ENCODE measurements around the gene TNFRSF9.

The TNFRSF9 gene

GRCh38 chr1:7943251-7943650, 2.6 kb upstream of the TNFRSF9 start:
- Histone ChIP-seq H3K4me3 (ENCODE audit: low read length in 2 of 2) (no peak overlapping the region), H3K27me3 (ENCODE audit: control insufficient read depth in 2 of 2, insufficient read depth in 2 of 2, low read length in 2 of 2) (peaks cover 9 to 20% of the 10 kb centered on the region in 2 donors), H3K36me3 (ENCODE audit: control insufficient read depth in 2 of 2, insufficient read depth in 2 of 2, low read length in 2 of 2) (no peaks in the 10 kb centered on the region), H3K9me3 (ENCODE audit: control insufficient read depth in 2 of 2, low read length in 2 of 2) (no peaks in the 10 kb centered on the region), H3K4me1 (ENCODE audit: control insufficient read depth in 2 of 2, insufficient read depth in 2 of 2, low read length in 2 of 2) (peaks cover 0 to 9% of the 10 kb centered on the region in 2 donors), H3K27ac (ENCODE audit: low read depth in 2 of 2, low read length in 2 of 2) (no peak overlapping the region), H3K9ac (ENCODE audit: low read depth in 1 of 2, low read length in 2 of 2) (no peak overlapping the region)

GRCh38 chr1:7942214-7942921, 1.7 kb upstream of the TNFRSF9 start:
- H3K9ac ChIP-seq (ENCODE audit: low read depth in 1 of 2, low read length in 2 of 2) = peak overlapping the region in 1 of 2 donors; percentile 24
- no peak overlapping the region for H3K27ac ChIP-seq (ENCODE audit: low read depth in 2 of 2, low read length in 2 of 2)
- H3K4me1 ChIP-seq (ENCODE audit: control insufficient read depth in 2 of 2, insufficient read depth in 2 of 2, low read length in 2 of 2) = peaks cover 0 to 9% of the 10 kb centered on the region in 2 donors
- H3K4me3 ChIP-seq (ENCODE audit: low read length in 2 of 2) = peak overlapping the region; percentile 6 to 58
- no peaks in the 10 kb centered on the region for H3K36me3 ChIP-seq (ENCODE audit: control insufficient read depth in 2 of 2, insufficient read depth in 2 of 2, low read length in 2 of 2)
- peaks cover 9 to 20% of the 10 kb centered on the region in 2 donors for H3K27me3 ChIP-seq (ENCODE audit: control insufficient read depth in 2 of 2, insufficient read depth in 2 of 2, low read length in 2 of 2)
- H3K9me3 ChIP-seq (ENCODE audit: control insufficient read depth in 2 of 2, low read length in 2 of 2) = no peaks in the 10 kb centered on the region

GRCh38 chr1:7941437-7941793, 776 bp upstream of the TNFRSF9 start:
- Histone ChIP-seq H3K4me3 (ENCODE audit: low read length in 2 of 2) (peak overlapping the region in 1 of 2 donors; percentile 0), H3K27ac (ENCODE audit: low read depth in 2 of 2, low read length in 2 of 2) (no peak overlapping the region), H3K36me3 (ENCODE audit: control insufficient read depth in 2 of 2, insufficient read depth in 2 of 2, low read length in 2 of 2) (no peaks in the 10 kb centered on the region), H3K4me1 (ENCODE audit: control insufficient read depth in 2 of 2, insufficient read depth in 2 of 2, low read length in 2 of 2) (peaks cover 0 to 9% of the 10 kb centered on the region in 2 donors), H3K9me3 (ENCODE audit: control insufficient read depth in 2 of 2, low read length in 2 of 2) (no peaks in the 10 kb centered on the region), H3K27me3 (ENCODE audit: control insufficient read depth in 2 of 2, insufficient read depth in 2 of 2, low read length in 2 of 2) (peaks cover 13 to 20% of the 10 kb centered on the region in 2 donors), H3K9ac (ENCODE audit: low read depth in 1 of 2, low read length in 2 of 2) (no peak overlapping the region)

- Histone ChIP-seq H3K4me3 (ENCODE audit: low read length in 2 of 2) (no peak overlapping the region), H3K27ac (ENCODE audit: low read depth in 2 of 2, low read length in 2 of 2) (no peak overlapping the region), H3K36me3 (ENCODE audit: control insufficient read depth in 2 of 2, insufficient read depth in 2 of 2, low read length in 2 of 2) (no peaks in the 10 kb centered on the region), H3K4me1 (ENCODE audit: control insufficient read depth in 2 of 2, insufficient read depth in 2 of 2, low read length in 2 of 2) (peaks cover 0 to 9% of the 10 kb centered on the region in 2 donors), H3K9ac (ENCODE audit: low read depth in 1 of 2, low read length in 2 of 2) (no peak overlapping the region), H3K27me3 (ENCODE audit: control insufficient read depth in 2 of 2, insufficient read depth in 2 of 2, low read length in 2 of 2) (peaks cover 13 to 20% of the 10 kb centered on the region in 2 donors), H3K9me3 (ENCODE audit: control insufficient read depth in 2 of 2, low read length in 2 of 2) (no peaks in the 10 kb centered on the region)
These were observed 605 bp downstream of the TNFRSF9 start for GRCh38 chr1:7940034-7940433.

GRCh38 chr1:7938070-7938469, 2.6 kb downstream of the TNFRSF9 start:
- H3K9me3 ChIP-seq (ENCODE audit: control insufficient read depth in 2 of 2, low read length in 2 of 2) = no peaks in the 10 kb centered on the region
- H3K27me3 ChIP-seq (ENCODE audit: control insufficient read depth in 2 of 2, insufficient read depth in 2 of 2, low read length in 2 of 2) = peaks cover 13 to 18% of the 10 kb centered on the region in 2 donors
- H3K9ac ChIP-seq (ENCODE audit: low read depth in 1 of 2, low read length in 2 of 2) = no peak overlapping the region
- peaks cover 0 to 9% of the 10 kb centered on the region in 2 donors for H3K4me1 ChIP-seq (ENCODE audit: control insufficient read depth in 2 of 2, insufficient read depth in 2 of 2, low read length in 2 of 2)
- no peak overlapping the region for H3K4me3 ChIP-seq (ENCODE audit: low read length in 2 of 2)
- H3K27ac ChIP-seq (ENCODE audit: low read depth in 2 of 2, low read length in 2 of 2) = no peak overlapping the region
- no peaks in the 10 kb centered on the region for H3K36me3 ChIP-seq (ENCODE audit: control insufficient read depth in 2 of 2, insufficient read depth in 2 of 2, low read length in 2 of 2)

- peaks cover 0 to 4% of the 10 kb centered on the region in 2 donors for H3K27me3 ChIP-seq (ENCODE audit: control insufficient read depth in 2 of 2, insufficient read depth in 2 of 2, low read length in 2 of 2)
- H3K4me1 ChIP-seq (ENCODE audit: control insufficient read depth in 2 of 2, insufficient read depth in 2 of 2, low read length in 2 of 2) = no peaks in the 10 kb centered on the region
- no peaks in the 10 kb centered on the region for H3K36me3 ChIP-seq (ENCODE audit: control insufficient read depth in 2 of 2, insufficient read depth in 2 of 2, low read length in 2 of 2)
- H3K27ac ChIP-seq (ENCODE audit: low read depth in 2 of 2, low read length in 2 of 2) = no peak overlapping the region
- no peak overlapping the region for H3K9ac ChIP-seq (ENCODE audit: low read depth in 1 of 2, low read length in 2 of 2)
- H3K9me3 ChIP-seq (ENCODE audit: control insufficient read depth in 2 of 2, low read length in 2 of 2) = no peaks in the 10 kb centered on the region
- H3K4me3 ChIP-seq (ENCODE audit: low read length in 2 of 2) = no peak overlapping the region
These were observed 8.0 kb downstream of the TNFRSF9 start for GRCh38 chr1:7932524-7933138.

GRCh38 chr1:7931446-7931812, 9.2 kb downstream of the TNFRSF9 start:
- Histone ChIP-seq H3K9me3 (ENCODE audit: control insufficient read depth in 2 of 2, low read length in 2 of 2) (no peaks in the 10 kb centered on the region), H3K27ac (ENCODE audit: low read depth in 2 of 2, low read length in 2 of 2) (no peak overlapping the region), H3K9ac (ENCODE audit: low read depth in 1 of 2, low read length in 2 of 2) (no peak overlapping the region), H3K36me3 (ENCODE audit: control insufficient read depth in 2 of 2, insufficient read depth in 2 of 2, low read length in 2 of 2) (no peaks in the 10 kb centered on the region), H3K27me3 (ENCODE audit: control insufficient read depth in 2 of 2, insufficient read depth in 2 of 2, low read length in 2 of 2) (peaks cover 0 to 2% of the 10 kb centered on the region in 2 donors), H3K4me1 (ENCODE audit: control insufficient read depth in 2 of 2, insufficient read depth in 2 of 2, low read length in 2 of 2) (no peaks in the 10 kb centered on the region), H3K4me3 (ENCODE audit: low read length in 2 of 2) (no peak overlapping the region)

GRCh38 chr1:7930645-7931445, 9.8 kb downstream of the TNFRSF9 start:
- Histone ChIP-seq H3K9ac (ENCODE audit: low read depth in 1 of 2, low read length in 2 of 2) (no peak overlapping the region), H3K4me1 (ENCODE audit: control insufficient read depth in 2 of 2, insufficient read depth in 2 of 2, low read length in 2 of 2) (no peaks in the 10 kb centered on the region), H3K27ac (ENCODE audit: low read depth in 2 of 2, low read length in 2 of 2) (no peak overlapping the region), H3K4me3 (ENCODE audit: low read length in 2 of 2) (no peak overlapping the region), H3K36me3 (ENCODE audit: control insufficient read depth in 2 of 2, insufficient read depth in 2 of 2, low read length in 2 of 2) (no peaks in the 10 kb centered on the region), H3K9me3 (ENCODE audit: control insufficient read depth in 2 of 2, low read length in 2 of 2) (no peaks in the 10 kb centered on the region), H3K27me3 (ENCODE audit: control insufficient read depth in 2 of 2, insufficient read depth in 2 of 2, low read length in 2 of 2) (peaks cover 0 to 2% of the 10 kb centered on the region in 2 donors)

- H3K27me3 ChIP-seq (ENCODE audit: control insufficient read depth in 2 of 2, insufficient read depth in 2 of 2, low read length in 2 of 2) = peaks cover 0 to 2% of the 10 kb centered on the region in 2 donors
- H3K4me1 ChIP-seq (ENCODE audit: control insufficient read depth in 2 of 2, insufficient read depth in 2 of 2, low read length in 2 of 2) = no peaks in the 10 kb centered on the region
- H3K9me3 ChIP-seq (ENCODE audit: control insufficient read depth in 2 of 2, low read length in 2 of 2) = no peaks in the 10 kb centered on the region
- no peak overlapping the region for H3K4me3 ChIP-seq (ENCODE audit: low read length in 2 of 2)
- no peak overlapping the region for H3K9ac ChIP-seq (ENCODE audit: low read depth in 1 of 2, low read length in 2 of 2)
- no peak overlapping the region for H3K27ac ChIP-seq (ENCODE audit: low read depth in 2 of 2, low read length in 2 of 2)
- no peaks in the 10 kb centered on the region for H3K36me3 ChIP-seq (ENCODE audit: control insufficient read depth in 2 of 2, insufficient read depth in 2 of 2, low read length in 2 of 2)
These were observed 11.0 kb downstream of the TNFRSF9 start for GRCh38 chr1:7929637-7930036.

- Histone ChIP-seq H3K27ac (ENCODE audit: low read depth in 2 of 2, low read length in 2 of 2) (no peak overlapping the region), H3K9me3 (ENCODE audit: control insufficient read depth in 2 of 2, low read length in 2 of 2) (no peaks in the 10 kb centered on the region), H3K4me1 (ENCODE audit: control insufficient read depth in 2 of 2, insufficient read depth in 2 of 2, low read length in 2 of 2) (no peaks in the 10 kb centered on the region), H3K4me3 (ENCODE audit: low read length in 2 of 2) (no peak overlapping the region), H3K27me3 (ENCODE audit: control insufficient read depth in 2 of 2, insufficient read depth in 2 of 2, low read length in 2 of 2) (peaks cover 0 to 2% of the 10 kb centered on the region in 2 donors), H3K9ac (ENCODE audit: low read depth in 1 of 2, low read length in 2 of 2) (no peak overlapping the region), H3K36me3 (ENCODE audit: control insufficient read depth in 2 of 2, insufficient read depth in 2 of 2, low read length in 2 of 2) (no peaks in the 10 kb centered on the region)
These were observed 12.4 kb downstream of the TNFRSF9 start for GRCh38 chr1:7928247-7928646.

Measured in mucosa of rectum (tissue), 2 donors.